Hepatocyte (in vitro differentiated cells): ENCODE measurements around the gene WBP1L. TPM values are rescaled to one million over a fixed set of nuclear protein-coding genes. Genes with fewer than 3 reads are reported as not detected.
A peak's percentile ranks its signal among the peaks of the same experiment; 100 is the strongest.
"Not testable (repeated sequence)": the region's sequence is repeated elsewhere in the genome, so short reads cannot be mapped to it uniquely, and the experiment has no call there.

Experiments used
- DNase-seq: peaks from one replicate; pipeline ENCODE4 v3.0.0-alpha.2; 2016; ENCODE audit warnings: low spot score
- H2AFZ ChIP-seq: fragments of 200-600 bp; sonication (generic); 2 replicates; pipeline ENCODE4 v1.6.0; 2016; ENCODE audit warnings: antibody characterized with exemption, mild to moderate bottlenecking
- H3K27ac ChIP-seq: fragments of 200-600 bp; sonication (generic); 2 replicates; pipeline ENCODE4 v1.5.1; 2016; ENCODE audit warnings: mild to moderate bottlenecking
- H3K27me3 ChIP-seq: fragments of 200-600 bp; sonication (generic); 2 replicates; pipeline ENCODE4 v1.6.1; 2016
- H3K36me3 ChIP-seq: fragments of 200-600 bp; sonication (generic); replicated peaks from 2 replicates; pipeline ENCODE4 v1.5.1; 2016; ENCODE audit warnings: low read depth; ENCODE audit not compliant: insufficient read depth
- H3K4me1 ChIP-seq: fragments of 200-600 bp; sonication (generic); 2 replicates; pipeline ENCODE4 v1.5.1; 2016; ENCODE audit warnings: mild to moderate bottlenecking, moderate library complexity; ENCODE audit not compliant: insufficient read depth
- H3K4me2 ChIP-seq: fragments of 200-600 bp; sonication (generic); 2 replicates; pipeline ENCODE4 v1.6.0; 2016
- H3K4me3 ChIP-seq: fragments of 200-600 bp; sonication (generic); 2 replicates; pipeline ENCODE4 v1.5.1; 2016; ENCODE audit warnings: mild to moderate bottlenecking
- H3K79me2 ChIP-seq: fragments of 200-600 bp; sonication (generic); 2 replicates; pipeline ENCODE4 v1.6.0; 2017; ENCODE audit warnings: mild to moderate bottlenecking
- H3K9me2 ChIP-seq: fragments of 200-600 bp; sonication (generic); replicated peaks from 2 replicates; pipeline ENCODE4 v1.6.0; 2017; ENCODE audit warnings: mild to moderate bottlenecking; ENCODE audit not compliant: insufficient read depth
- H3K9me3 ChIP-seq: fragments of 200-600 bp; sonication (generic); 2 replicates; pipeline ENCODE4 v1.5.1; 2016; ENCODE audit warnings: low read depth, mild to moderate bottlenecking
- H4K20me1 ChIP-seq: fragments of 200-600 bp; sonication (generic); 2 replicates; pipeline ENCODE4 v1.6.0; 2016; ENCODE audit warnings: mild to moderate bottlenecking; ENCODE audit not compliant: insufficient read depth, poor library complexity, severe bottlenecking
- EZH2 ChIP-seq: fragments of 200-600 bp; sonication (generic); IDR thresholded peaks from 2 replicates; pipeline ENCODE4 v1.6.1; 2016; ENCODE audit warnings: antibody characterized with exemption, mild to moderate bottlenecking, borderline replicate concordance
- EZH2phosphoT487 ChIP-seq: fragments of 200-600 bp; sonication (generic); IDR thresholded peaks from one replicate; pipeline ENCODE4 v1.6.1; 2018; ENCODE audit warnings: antibody characterized with exemption, mild to moderate bottlenecking, low read depth, moderate library complexity; ENCODE audit not compliant: unreplicated experiment, severe bottlenecking
- WGBS: methylation state at CpG from one replicate; pipeline ENCODE4 v1.1.6; 2016; ENCODE audit warnings: low lambda C conversion rate; ENCODE audit errors: missing lambda C conversion rate; 5-methylcytosine and 5-hydroxymethylcytosine counted together
- polyA plus RNA-seq: library from polyadenylated mRNA; unstranded; fragments of >200 nt; fragmentation: Nextera tagmentation; extraction: Ambion mirVana; gene quantifications from 2 replicates; pipeline ENCODE4 v1.2.1, GENCODE V29; 2016
- total RNA-seq: library from RNA; depleted of rRNA; stranded (reverse); fragments of >200 nt; gene quantifications from 2 replicates; pipeline ENCODE4 v1.2.3, GENCODE V29; 2014
- TF ChIP-seq, protein P1 (sequence below): fragments of 200-600 bp; sonication (generic); IDR thresholded peaks from 2 replicates; pipeline ENCODE4 v1.5.1; 2016; ENCODE audit warnings: antibody characterized with exemption, mild to moderate bottlenecking; ENCODE audit not compliant: poor library complexity

The WBP1L gene
- 57.1 and 57.8 TPM in 2 replicates for total RNA-seq
- polyA plus RNA-seq = 21.6 and 24.5 TPM in 2 replicates

DNA sequence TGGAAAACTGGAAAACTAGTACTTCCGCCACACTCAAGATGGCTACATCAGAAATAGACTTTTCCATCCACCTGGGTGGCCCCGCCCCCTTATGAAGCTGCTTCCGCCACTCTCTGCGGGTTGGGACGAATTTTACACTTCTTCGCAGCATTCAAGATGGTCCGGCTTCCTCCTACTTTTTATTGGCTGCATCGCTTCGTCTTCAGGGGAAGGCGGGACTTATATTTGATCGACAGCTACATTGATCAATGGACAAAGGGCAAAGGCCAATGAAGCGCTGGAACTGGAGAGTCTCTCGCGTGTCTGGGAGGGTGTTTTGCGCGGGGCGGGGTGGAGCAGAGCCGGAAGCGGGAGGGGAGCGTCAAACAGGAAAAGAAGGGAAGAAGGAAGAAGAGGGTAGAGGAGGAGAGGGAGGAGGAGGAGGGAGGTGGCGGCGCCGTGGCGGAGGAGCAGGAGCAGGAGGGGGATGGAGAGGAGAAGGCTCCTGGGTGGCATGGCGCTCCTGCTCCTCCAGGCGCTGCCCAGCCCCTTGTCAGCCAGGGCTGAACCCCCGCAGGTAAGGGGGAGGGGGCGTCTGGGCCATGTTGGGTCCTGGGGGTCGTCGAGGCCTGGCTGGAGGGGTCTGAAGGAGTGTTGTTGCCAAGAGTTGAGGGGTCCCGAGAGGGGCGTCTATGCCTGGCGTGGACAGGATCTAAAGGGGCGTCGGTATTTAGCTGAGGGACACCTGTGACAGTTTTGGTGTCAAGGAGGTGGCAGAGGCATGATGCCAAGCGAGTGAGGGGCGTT lies at the start of gene WBP1L:
Gene WBP1L (plus strand): TSS at position 361 of the 786 bp plus-strand sequence. CDS start 106 bp downstream, at position 467.
- TF ChIP-seq EZH2 (no peak), EZH2phosphoT487 (no peak)
- TF ChIP-seq, protein P1, sequence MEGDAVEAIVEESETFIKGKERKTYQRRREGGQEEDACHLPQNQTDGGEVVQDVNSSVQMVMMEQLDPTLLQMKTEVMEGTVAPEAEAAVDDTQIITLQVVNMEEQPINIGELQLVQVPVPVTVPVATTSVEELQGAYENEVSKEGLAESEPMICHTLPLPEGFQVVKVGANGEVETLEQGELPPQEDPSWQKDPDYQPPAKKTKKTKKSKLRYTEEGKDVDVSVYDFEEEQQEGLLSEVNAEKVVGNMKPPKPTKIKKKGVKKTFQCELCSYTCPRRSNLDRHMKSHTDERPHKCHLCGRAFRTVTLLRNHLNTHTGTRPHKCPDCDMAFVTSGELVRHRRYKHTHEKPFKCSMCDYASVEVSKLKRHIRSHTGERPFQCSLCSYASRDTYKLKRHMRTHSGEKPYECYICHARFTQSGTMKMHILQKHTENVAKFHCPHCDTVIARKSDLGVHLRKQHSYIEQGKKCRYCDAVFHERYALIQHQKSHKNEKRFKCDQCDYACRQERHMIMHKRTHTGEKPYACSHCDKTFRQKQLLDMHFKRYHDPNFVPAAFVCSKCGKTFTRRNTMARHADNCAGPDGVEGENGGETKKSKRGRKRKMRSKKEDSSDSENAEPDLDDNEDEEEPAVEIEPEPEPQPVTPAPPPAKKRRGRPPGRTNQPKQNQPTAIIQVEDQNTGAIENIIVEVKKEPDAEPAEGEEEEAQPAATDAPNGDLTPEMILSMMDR = no peak
- Histone ChIP-seq H3K27ac (peak within 1 kb of the TSS; percentile 47), H3K4me3 (peak within 1 kb of the TSS; percentile 63), H3K79me2 (peaks cover 45% of the 10 kb centered on the region), H4K20me1 (no peaks in the 10 kb centered on the region), H3K4me2 (peak within 1 kb of the TSS; percentile 87), H3K9me2 (no peaks in the 10 kb centered on the region), H3K9me3 (no peaks in the 10 kb centered on the region), H2AFZ (peak within 1 kb of the TSS; percentile 59), H3K27me3 (no peaks in the 10 kb centered on the region), H3K36me3 (no peaks in the 10 kb centered on the region), H3K4me1 (peaks cover 16% of the 10 kb centered on the region)
- DNase-seq = peak; percentile 98
- WGBS = under 1% methylated on average over 31 of the region's 37 CpGs

DNA sequence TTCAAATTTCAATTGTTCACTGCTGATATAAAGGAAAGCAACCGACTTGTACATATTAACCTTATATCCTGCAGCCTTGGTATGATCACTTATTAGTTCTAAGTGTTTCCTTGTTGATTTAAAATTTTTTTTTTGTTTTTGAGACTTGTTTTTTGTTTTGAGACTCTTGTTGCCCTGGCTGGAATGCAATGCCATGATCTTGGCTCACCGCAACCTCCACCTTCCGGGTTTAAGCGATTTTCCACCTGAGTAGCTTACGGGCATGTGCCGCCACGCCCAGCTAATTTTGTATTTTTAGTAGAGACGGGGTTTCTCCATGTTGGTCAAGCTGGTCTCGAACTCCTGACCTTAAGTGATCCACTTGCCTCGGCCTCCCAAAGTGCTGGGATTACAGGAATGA lies 48.3 kb upstream of the WBP1L start:
- not testable (repeated sequence) for H3K9me3 ChIP-seq, H3K27ac ChIP-seq, H3K4me1 ChIP-seq, H3K4me2 ChIP-seq, H3K79me2 ChIP-seq, H3K4me3 ChIP-seq, H3K27me3 ChIP-seq, H4K20me1 ChIP-seq, H3K9me2 ChIP-seq, H2AFZ ChIP-seq, H3K36me3 ChIP-seq, DNase-seq
- WGBS = 98% methylated on average over 10 of the region's 10 CpGs

DNA sequence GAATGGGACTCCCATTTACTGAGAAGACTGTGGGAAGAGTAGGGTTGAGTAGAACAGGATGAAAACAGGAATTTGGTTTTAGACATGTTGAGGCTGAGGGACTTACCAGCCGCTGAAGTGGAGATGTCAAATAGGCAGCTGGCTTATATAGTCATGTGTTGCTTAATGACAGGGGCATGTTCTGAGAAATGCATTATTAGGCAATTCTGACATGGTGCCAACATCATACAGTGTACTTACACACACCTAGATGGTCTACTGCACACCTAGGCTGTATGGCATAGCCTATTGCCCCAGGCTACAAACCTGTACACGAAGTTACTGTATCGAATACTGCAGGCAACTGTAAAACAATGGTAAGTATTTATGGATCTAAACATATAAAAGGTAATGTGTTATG lies 47.0 kb upstream of the WBP1L start:
- no peak overlapping the region for H3K27ac ChIP-seq
- no peaks in the 10 kb centered on the region for H3K36me3 ChIP-seq
- no peak overlapping the region for H3K4me2 ChIP-seq
- H3K9me3 ChIP-seq = no peaks in the 10 kb centered on the region
- WGBS = 95% methylated on average over 3 of the region's 3 CpGs
- no peak overlapping the region for H3K4me3 ChIP-seq
- no peaks in the 10 kb centered on the region for H3K79me2 ChIP-seq
- no peaks in the 10 kb centered on the region for H4K20me1 ChIP-seq
- H3K4me1 ChIP-seq = no peaks in the 10 kb centered on the region
- no peak overlapping the region for H2AFZ ChIP-seq
- no peaks in the 10 kb centered on the region for H3K27me3 ChIP-seq
- DNase-seq = no peak
- TF ChIP-seq EZH2phosphoT487 = no peak
- TF ChIP-seq, protein P1 = no peak
- no peak for TF ChIP-seq EZH2
- H3K9me2 ChIP-seq = no peaks in the 10 kb centered on the region

DNA sequence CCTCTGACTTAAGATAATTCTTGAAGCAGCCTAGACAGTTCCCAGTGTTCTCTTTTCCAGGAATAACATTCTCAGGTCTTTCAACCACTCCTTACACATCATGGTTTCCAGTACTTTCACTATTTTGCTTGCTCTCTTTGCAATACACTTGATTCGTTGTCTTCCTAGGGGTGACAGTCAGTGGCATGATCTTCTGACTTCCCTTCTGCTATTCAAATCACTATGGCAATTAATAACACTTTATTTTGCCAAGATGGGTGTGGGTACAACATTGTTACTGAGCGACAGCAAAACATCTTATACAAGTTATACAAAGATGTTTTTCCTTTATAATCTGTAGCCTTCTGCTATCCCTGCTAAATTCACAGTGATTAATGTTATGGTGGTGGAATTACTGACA lies 44.9 kb upstream of the WBP1L start:
- peaks cover 2% of the 10 kb centered on the region for H3K79me2 ChIP-seq
- H3K9me2 ChIP-seq = no peaks in the 10 kb centered on the region
- H3K9me3 ChIP-seq = no peaks in the 10 kb centered on the region
- 94% methylated on average over 2 of the region's 2 CpGs for WGBS
- no peaks in the 10 kb centered on the region for H4K20me1 ChIP-seq
- H3K4me1 ChIP-seq = no peaks in the 10 kb centered on the region
- H2AFZ ChIP-seq = no peak overlapping the region
- no peaks in the 10 kb centered on the region for H3K27me3 ChIP-seq
- no peak for TF ChIP-seq EZH2phosphoT487
- TF ChIP-seq, protein P1 = no peak
- no peak for TF ChIP-seq EZH2
- DNase-seq = no peak
- no peak overlapping the region for H3K4me2 ChIP-seq
- no peak overlapping the region for H3K4me3 ChIP-seq
- no peak overlapping the region for H3K27ac ChIP-seq
- no peaks in the 10 kb centered on the region for H3K36me3 ChIP-seq
